ENCODE measurements around the gene LRCH1.

Gene LRCH1

GRCh38 chr13:46555722-46556417 is 2.9 kb downstream of the LRCH1 start:
- Histone ChIP-seq H3K4me1 (ENCODE audit: control insufficient read depth, insufficient read depth, low read depth, low read length) (peaks cover 7% of the 10 kb centered on the region), H2BK12ac (ENCODE audit: low read length in 2 of 2) (no peak overlapping the region), H3K4me3 (ENCODE audit: insufficient read depth in 1 of 2, low read depth in 1 of 2, low read length in 2 of 2) (peak overlapping the region in 1 of 2 experiments; percentile 98), H3K27ac (ENCODE audit: low read length, poor library complexity, severe bottlenecking) (no peak overlapping the region), H2AFZ (ENCODE audit: low read depth, low read length) (no peak overlapping the region), H2BK5ac (ENCODE audit: low read depth, low read length, poor library complexity, severe bottlenecking) (no peak overlapping the region), H3K14ac (ENCODE audit: low read length in 2 of 2) (no peak overlapping the region), H4K8ac (ENCODE audit: low read length) (no peak overlapping the region), H3K79me1 (replicated peaks; ENCODE audit: low read length, poor library complexity, severe bottlenecking) (peaks cover 4% of the 10 kb centered on the region), H3K9ac (ENCODE audit: low read length) (peak overlapping the region; percentile 96), H2BK120ac (ENCODE audit: low read depth, low read length) (no peak overlapping the region), H3K4me2 (ENCODE audit: low read length, poor library complexity, severe bottlenecking) (peak overlapping the region; percentile 62), H3K4ac (ENCODE audit: low read depth in 1 of 2, low read length in 2 of 2) (no peak overlapping the region), H3K9me3 (ENCODE audit: control insufficient read depth, low read length) (no peaks in the 10 kb centered on the region), H3K23ac (ENCODE audit: low read length in 2 of 2) (no peak overlapping the region), H3K18ac (ENCODE audit: low read depth in 1 of 2, low read length in 2 of 2) (no peak overlapping the region), H3K27me3 (ENCODE audit: control insufficient read depth in 1 of 2, insufficient read depth in 1 of 2, low read length in 2 of 2) (no peaks in the 10 kb centered on the region), H4K91ac (ENCODE audit: low read length) (no peak overlapping the region), H2BK15ac (ENCODE audit: low read depth, poor library complexity, severe bottlenecking) (no peak overlapping the region), H2AK5ac (ENCODE audit: low read length, severe bottlenecking) (no peak overlapping the region), H3K36me3 (ENCODE audit: control insufficient read depth in 1 of 2, insufficient read depth in 2 of 2, low read depth in 1 of 2, low read length in 2 of 2) (no peaks in the 10 kb centered on the region)
- DNase-seq = no peak
- WGBS = 100% methylated on average over 2 of the region's 4 CpGs

- no peaks in the 10 kb centered on the region for H3K36me3 ChIP-seq (ENCODE audit: control insufficient read depth in 1 of 2, insufficient read depth in 2 of 2, low read depth in 1 of 2, low read length in 2 of 2)
- no peak overlapping the region for H3K27ac ChIP-seq (ENCODE audit: low read length, poor library complexity, severe bottlenecking)
- no peak overlapping the region for H3K23ac ChIP-seq (ENCODE audit: low read length in 2 of 2)
- peaks cover 4% of the 10 kb centered on the region for H3K79me1 ChIP-seq (replicated peaks; ENCODE audit: low read length, poor library complexity, severe bottlenecking)
- H2AK5ac ChIP-seq (ENCODE audit: low read length, severe bottlenecking) = no peak overlapping the region
- WGBS = 95% methylated on average over 6 of the region's 6 CpGs
- H3K4me3 ChIP-seq (ENCODE audit: insufficient read depth in 1 of 2, low read depth in 1 of 2, low read length in 2 of 2) = no peak overlapping the region
- no peak overlapping the region for H2BK120ac ChIP-seq (ENCODE audit: low read depth, low read length)
- H2AFZ ChIP-seq (ENCODE audit: low read depth, low read length) = no peak overlapping the region
- H3K4me1 ChIP-seq (ENCODE audit: control insufficient read depth, insufficient read depth, low read depth, low read length) = peaks cover 9% of the 10 kb centered on the region
- H3K14ac ChIP-seq (ENCODE audit: low read length in 2 of 2) = no peak overlapping the region
- H3K18ac ChIP-seq (ENCODE audit: low read depth in 1 of 2, low read length in 2 of 2) = no peak overlapping the region
- no peaks in the 10 kb centered on the region for H3K9me3 ChIP-seq (ENCODE audit: control insufficient read depth, low read length)
- no peaks in the 10 kb centered on the region for H3K27me3 ChIP-seq (ENCODE audit: control insufficient read depth in 1 of 2, insufficient read depth in 1 of 2, low read length in 2 of 2)
- no peak overlapping the region for H3K4me2 ChIP-seq (ENCODE audit: low read length, poor library complexity, severe bottlenecking)
- H2BK15ac ChIP-seq (ENCODE audit: low read depth, poor library complexity, severe bottlenecking) = no peak overlapping the region
- H3K4ac ChIP-seq (ENCODE audit: low read depth in 1 of 2, low read length in 2 of 2) = no peak overlapping the region
- no peak for DNase-seq
- no peak overlapping the region for H2BK5ac ChIP-seq (ENCODE audit: low read depth, low read length, poor library complexity, severe bottlenecking)
- no peak overlapping the region for H4K91ac ChIP-seq (ENCODE audit: low read length)
- no peak overlapping the region for H2BK12ac ChIP-seq (ENCODE audit: low read length in 2 of 2)
- no peak overlapping the region for H3K9ac ChIP-seq (ENCODE audit: low read length)
- H4K8ac ChIP-seq (ENCODE audit: low read length) = no peak overlapping the region
Measured at GRCh38 chr13:46556418-46556779, 3.4 kb downstream of the LRCH1 start.

- no peaks in the 10 kb centered on the region for H3K27me3 ChIP-seq (ENCODE audit: control insufficient read depth in 1 of 2, insufficient read depth in 1 of 2, low read length in 2 of 2)
Measured at GRCh38 chr13:46559272-46559805, 6.4 kb downstream of the LRCH1 start.

GRCh38 chr13:46560778-46561177 is 7.8 kb downstream of the LRCH1 start:
- no peaks in the 10 kb centered on the region for H3K9me3 ChIP-seq (ENCODE audit: control insufficient read depth, low read length)
- no peaks in the 10 kb centered on the region for H3K27me3 ChIP-seq (ENCODE audit: control insufficient read depth in 1 of 2, insufficient read depth in 1 of 2, low read length in 2 of 2)
- no peak overlapping the region for H3K4ac ChIP-seq (ENCODE audit: low read depth in 1 of 2, low read length in 2 of 2)
- no peak overlapping the region for H3K18ac ChIP-seq (ENCODE audit: low read depth in 1 of 2, low read length in 2 of 2)
- no peak overlapping the region for H4K8ac ChIP-seq (ENCODE audit: low read length)
- no peak overlapping the region for H4K91ac ChIP-seq (ENCODE audit: low read length)
- H3K4me1 ChIP-seq (ENCODE audit: control insufficient read depth, insufficient read depth, low read depth, low read length) = peaks cover 7% of the 10 kb centered on the region
- H3K27ac ChIP-seq (ENCODE audit: low read length, poor library complexity, severe bottlenecking) = no peak overlapping the region
- H2BK5ac ChIP-seq (ENCODE audit: low read depth, low read length, poor library complexity, severe bottlenecking) = no peak overlapping the region
- no peak overlapping the region for H3K4me3 ChIP-seq (ENCODE audit: insufficient read depth in 1 of 2, low read depth in 1 of 2, low read length in 2 of 2)
- H3K4me2 ChIP-seq (ENCODE audit: low read length, poor library complexity, severe bottlenecking) = no peak overlapping the region
- H3K36me3 ChIP-seq (ENCODE audit: control insufficient read depth in 1 of 2, insufficient read depth in 2 of 2, low read depth in 1 of 2, low read length in 2 of 2) = peaks cover 0 to 4% of the 10 kb centered on the region in 2 experiments
- no peaks in the 10 kb centered on the region for H3K79me1 ChIP-seq (replicated peaks; ENCODE audit: low read length, poor library complexity, severe bottlenecking)
- no peak overlapping the region for H2BK15ac ChIP-seq (ENCODE audit: low read depth, poor library complexity, severe bottlenecking)
- no peak overlapping the region for H2AFZ ChIP-seq (ENCODE audit: low read depth, low read length)
- no peak overlapping the region for H2AK5ac ChIP-seq (ENCODE audit: low read length, severe bottlenecking)
- H3K9ac ChIP-seq (ENCODE audit: low read length) = no peak overlapping the region
- no peak overlapping the region for H2BK120ac ChIP-seq (ENCODE audit: low read depth, low read length)
- no peak for DNase-seq
- no peak overlapping the region for H3K14ac ChIP-seq (ENCODE audit: low read length in 2 of 2)
- H2BK12ac ChIP-seq (ENCODE audit: low read length in 2 of 2) = no peak overlapping the region
- H3K23ac ChIP-seq (ENCODE audit: low read length in 2 of 2) = no peak overlapping the region

More at GRCh38 chr13:46559272-46559805, 6.4 kb downstream of the LRCH1 start:
- Histone ChIP-seq H2BK120ac (ENCODE audit: low read depth, low read length) (no peak overlapping the region), H3K4ac (ENCODE audit: low read depth in 1 of 2, low read length in 2 of 2) (no peak overlapping the region), H2BK5ac (ENCODE audit: low read depth, low read length, poor library complexity, severe bottlenecking) (no peak overlapping the region), H3K9me3 (ENCODE audit: control insufficient read depth, low read length) (no peaks in the 10 kb centered on the region), H3K4me3 (ENCODE audit: insufficient read depth in 1 of 2, low read depth in 1 of 2, low read length in 2 of 2) (no peak overlapping the region), H2AFZ (ENCODE audit: low read depth, low read length) (no peak overlapping the region), H3K4me1 (ENCODE audit: control insufficient read depth, insufficient read depth, low read depth, low read length) (peaks cover 7% of the 10 kb centered on the region), H4K8ac (ENCODE audit: low read length) (no peak overlapping the region), H2BK12ac (ENCODE audit: low read length in 2 of 2) (no peak overlapping the region), H2AK5ac (ENCODE audit: low read length, severe bottlenecking) (no peak overlapping the region), H3K36me3 (ENCODE audit: control insufficient read depth in 1 of 2, insufficient read depth in 2 of 2, low read depth in 1 of 2, low read length in 2 of 2) (peaks cover 0 to 4% of the 10 kb centered on the region in 2 experiments), H3K27ac (ENCODE audit: low read length, poor library complexity, severe bottlenecking) (no peak overlapping the region), H4K91ac (ENCODE audit: low read length) (no peak overlapping the region), H3K4me2 (ENCODE audit: low read length, poor library complexity, severe bottlenecking) (no peak overlapping the region), H3K14ac (ENCODE audit: low read length in 2 of 2) (no peak overlapping the region), H3K79me1 (replicated peaks; ENCODE audit: low read length, poor library complexity, severe bottlenecking) (no peaks in the 10 kb centered on the region), H3K23ac (ENCODE audit: low read length in 2 of 2) (no peak overlapping the region), H3K18ac (ENCODE audit: low read depth in 1 of 2, low read length in 2 of 2) (no peak overlapping the region), H2BK15ac (ENCODE audit: low read depth, poor library complexity, severe bottlenecking) (no peak overlapping the region), H3K9ac (ENCODE audit: low read length) (no peak overlapping the region)
- 69% methylated on average over 1 of the region's 2 CpGs for WGBS
- no peak for DNase-seq
